Lower leg skin (tissue), 3 donors: ENCODE results near the gene BRD7.

Source experiments
- CTCF ChIP-seq, 3 donors: fragments of 450-650 bp; IDR thresholded peaks; one replicate each; pipeline ENCODE4 v1.5.1; 2016; ENCODE audit warnings: antibody characterized with exemption in 3 of 3, mild to moderate bottlenecking in 3 of 3, moderate library complexity in 2 of 3
- POLR2A ChIP-seq, 2 donors: fragments of 450-650 bp; IDR thresholded peaks; one replicate each; pipeline ENCODE4 v1.6.1; 2016 to 2017; ENCODE audit warnings: antibody characterized with exemption in 2 of 2, mild to moderate bottlenecking in 1 of 2, moderate library complexity in 1 of 2

GRCh38 chr16:50315346-50315997 lies 53.3 kb downstream of the BRD7 start:
- TF ChIP-seq CTCF (IDR thresholded peaks at IDR 0.05) (no peak), POLR2A (IDR thresholded peaks at IDR 0.05) (no peak)
